ENCODE results near the gene KDM4B. TPM values are rescaled to one million over a fixed set of nuclear protein-coding genes. Genes with fewer than 3 reads are reported as not detected.

Gene KDM4B
- total and polyA plus RNA-seq, 7 donors, result 7.2 to 46.5 (median 21.4) TPM

- no peak overlapping the region for H3K27ac ChIP-seq
- no peak for DNase-seq
- no peaks in the 10 kb centered on the region for H3K27me3 ChIP-seq
- intact Hi-C loops (cut with DNase I), result no loop called here
- no peak overlapping the region for H3K4me3 ChIP-seq
- H3K4me1 ChIP-seq, result peaks cover 0 to 45% (median 44%) of the 10 kb centered on the region in 4 donors
- TF ChIP-seq POLR2A (IDR thresholded peaks at IDR 0.05) (no peak), CTCF (IDR thresholded peaks at IDR 0.05) (peak in 3 of 4 experiments; percentile 27 to 43 (median 28)), POLR2AphosphoS5 (IDR thresholded peaks at IDR 0.05) (no peak), EP300 (IDR thresholded peaks at IDR 0.05) (no peak)
- H3K36me3 ChIP-seq, result peaks cover 17 to 46% (median 30%) of the 10 kb centered on the region in 4 donors
- H3K9me3 ChIP-seq, result no peaks in the 10 kb centered on the region
- WGBS, 2 donors, result 61 to 82% methylated on average over 14 of the region's 14 CpGs
Measured at GRCh38 chr19:5038631-5039271, 69.8 kb downstream of the KDM4B start.

- Histone ChIP-seq H3K9me3 (no peaks in the 10 kb centered on the region), H3K27ac (no peak overlapping the region), H3K36me3 (peaks cover 17 to 39% (median 26%) of the 10 kb centered on the region in 4 donors), H3K27me3 (no peaks in the 10 kb centered on the region), H3K4me1 (peaks cover 0 to 41% (median 40%) of the 10 kb centered on the region in 4 donors), H3K4me3 (no peak overlapping the region)
- DNase-seq, result no peak
- 95 to 96% methylated on average over 43 of the region's 43 CpGs for WGBS, 2 donors
- no peak for TF ChIP-seq POLR2A (IDR thresholded peaks at IDR 0.05)
- no peak for TF ChIP-seq EP300 (IDR thresholded peaks at IDR 0.05)
- no peak for TF ChIP-seq POLR2AphosphoS5 (IDR thresholded peaks at IDR 0.05)
- no peak for TF ChIP-seq CTCF (IDR thresholded peaks at IDR 0.05)
- intact Hi-C loops (cut with DNase I), result no loop called here
Measured at GRCh38 chr19:5039642-5040543, 71.0 kb downstream of the KDM4B start.

GRCh38 chr19:5040544-5041167 is 71.7 kb downstream of the KDM4B start:
- no peak for TF ChIP-seq CTCF (IDR thresholded peaks at IDR 0.05)
- no peak for TF ChIP-seq EP300 (IDR thresholded peaks at IDR 0.05)
- TF ChIP-seq POLR2AphosphoS5 (IDR thresholded peaks at IDR 0.05), result no peak
- TF ChIP-seq POLR2A (IDR thresholded peaks at IDR 0.05), result no peak
- H3K27ac ChIP-seq, result no peak overlapping the region
- H3K9me3 ChIP-seq, result no peaks in the 10 kb centered on the region
- intact Hi-C loops (cut with DNase I), result no loop called here
- H3K4me3 ChIP-seq, result no peak overlapping the region
- H3K4me1 ChIP-seq, result peaks cover 0 to 34% (median 33%) of the 10 kb centered on the region in 4 donors
- WGBS, 2 donors, result 93 to 96% methylated on average over 28 of the region's 28 CpGs
- peaks cover 17 to 41% (median 26%) of the 10 kb centered on the region in 4 donors for H3K36me3 ChIP-seq
- DNase-seq, result no peak
- no peaks in the 10 kb centered on the region for H3K27me3 ChIP-seq

DNA sequence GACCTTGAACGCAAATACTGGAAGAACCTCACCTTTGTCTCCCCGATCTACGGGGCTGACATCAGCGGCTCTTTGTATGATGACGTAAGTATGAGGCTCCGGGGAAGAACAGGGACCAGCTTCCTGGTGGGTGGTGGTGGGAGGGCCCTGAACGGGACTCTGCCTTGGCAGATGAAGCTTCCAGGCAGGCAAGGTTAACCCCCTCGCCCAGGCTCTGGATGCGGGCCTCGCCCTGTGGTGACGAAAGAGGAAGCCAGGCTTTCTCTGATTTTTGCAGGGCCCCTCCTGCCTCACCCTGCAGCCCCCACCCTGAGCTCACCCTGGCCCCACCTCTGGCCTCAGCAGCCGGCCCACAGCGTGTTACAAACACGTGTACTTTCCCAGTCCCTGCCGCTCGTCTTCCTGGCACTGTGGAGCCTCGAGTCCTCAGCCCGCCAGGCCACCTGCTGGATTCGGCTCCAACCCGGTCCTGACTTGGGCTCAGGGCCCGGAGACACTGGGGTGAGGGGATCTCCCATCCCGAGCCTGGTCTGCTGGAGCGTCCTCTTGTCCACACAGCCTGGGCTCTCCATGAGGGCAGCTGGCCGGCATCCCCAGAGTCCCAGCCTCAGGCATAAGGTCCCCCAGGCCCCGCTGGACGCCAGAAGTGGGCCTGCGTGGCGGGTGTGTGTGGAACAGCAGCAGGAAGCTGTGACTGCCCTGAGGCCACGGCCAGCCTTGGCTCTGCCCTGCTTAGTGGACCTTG is 72.4 kb downstream of the KDM4B start:
- Histone ChIP-seq H3K9me3 (no peaks in the 10 kb centered on the region), H3K36me3 (peaks cover 17 to 41% (median 26%) of the 10 kb centered on the region in 4 donors), H3K27me3 (no peaks in the 10 kb centered on the region), H3K4me3 (no peak overlapping the region), H3K4me1 (peaks cover 0 to 27% (median 26%) of the 10 kb centered on the region in 4 donors), H3K27ac (peak overlapping the region in 1 of 4 donors; percentile 17)
- TF ChIP-seq EP300 (IDR thresholded peaks at IDR 0.05), result no peak
- TF ChIP-seq POLR2AphosphoS5 (IDR thresholded peaks at IDR 0.05), result no peak
- no peak for TF ChIP-seq CTCF (IDR thresholded peaks at IDR 0.05)
- TF ChIP-seq POLR2A (IDR thresholded peaks at IDR 0.05), result no peak
- no peak for DNase-seq
- 87 to 89% methylated on average over 29 of the region's 29 CpGs for WGBS, 2 donors
- intact Hi-C loops (cut with DNase I), result no loop called here
